Ammon's horn (tissue), 1 donor: Measurements from ENCODE around the gene ANKRD11.
"Not testable (repeated sequence)": the region's sequence is repeated elsewhere in the genome, so short reads cannot be mapped to it uniquely, and the experiment has no call there.

Source experiments
- DNase-seq: peaks from one replicate; pipeline ENCODE4 v3.0.0-alpha.2; 2016; ENCODE audit warnings: low spot score

Gene ANKRD11

GRCh38 chr16:89402962-89403361 is 87.4 kb downstream of the ANKRD11 start:
- no peak for DNase-seq

GRCh38 chr16:89401641-89402445 is 88.5 kb downstream of the ANKRD11 start:
- no peak for DNase-seq

GRCh38 chr16:89401205-89401604 is 89.2 kb downstream of the ANKRD11 start:
- DNase-seq, result no peak

- no peak for DNase-seq
These were observed 89.6 kb downstream of the ANKRD11 start for GRCh38 chr16:89400740-89401139.

GRCh38 chr16:89398924-89399323 is 91.4 kb downstream of the ANKRD11 start:
- no peak for DNase-seq

GRCh38 chr16:89397331-89397861 is 93.0 kb downstream of the ANKRD11 start:
- no peak for DNase-seq

GRCh38 chr16:89396156-89396555 is 94.2 kb downstream of the ANKRD11 start:
- DNase-seq, result no peak

- DNase-seq, result peak; percentile 89
These were observed 94.9 kb downstream of the ANKRD11 start for GRCh38 chr16:89395150-89396142.

- no peak for DNase-seq
These were observed 96.5 kb downstream of the ANKRD11 start for GRCh38 chr16:89393738-89394406.

GRCh38 chr16:89392881-89393737 is 97.3 kb downstream of the ANKRD11 start:
- no peak for DNase-seq

GRCh38 chr16:89390224-89390583 is 100.2 kb downstream of the ANKRD11 start:
- DNase-seq, result not testable (repeated sequence)

- not testable (repeated sequence) for DNase-seq
These were observed 100.7 kb downstream of the ANKRD11 start for GRCh38 chr16:89389504-89390223.

GRCh38 chr16:89388536-89388935 is 101.8 kb downstream of the ANKRD11 start:
- no peak for DNase-seq

- DNase-seq, result no peak
These were observed 103.8 kb downstream of the ANKRD11 start for GRCh38 chr16:89386306-89387185.

- DNase-seq, result no peak
These were observed 104.6 kb downstream of the ANKRD11 start for GRCh38 chr16:89385712-89386111.

- DNase-seq, result no peak
These were observed 106.1 kb downstream of the ANKRD11 start for GRCh38 chr16:89384282-89384681.

- DNase-seq, result no peak
These were observed 107.0 kb downstream of the ANKRD11 start for GRCh38 chr16:89383095-89384003.

GRCh38 chr16:89382555-89382954 is 107.8 kb downstream of the ANKRD11 start:
- DNase-seq, result not testable (repeated sequence)
